NB4 (cell line): ENCODE results near the gene SLC24A4.

Experiments
- CTCF ChIP-seq: IDR thresholded peaks from one replicate; pipeline ENCODE4 v1.5.1; 2012; ENCODE audit warnings: low read depth, low read length
- MYC ChIP-seq: IDR thresholded peaks from 2 replicates; pipeline ENCODE4 v1.6.1; 2011; ENCODE audit warnings: low read depth, low read length
- POLR2A ChIP-seq: IDR thresholded peaks from 2 replicates; pipeline ENCODE4 v1.6.1; 2011; ENCODE audit warnings: mild to moderate bottlenecking; ENCODE audit not compliant: insufficient read length; ENCODE audit errors: extremely low read depth

- TF ChIP-seq CTCF, result no peak
- no peak for TF ChIP-seq POLR2A
- no peak for TF ChIP-seq MYC
Measured at GRCh38 chr14:92455231-92455630, 132.3 kb downstream of the SLC24A4 start.
